ENCODE results near the gene NFKB2.
A peak's percentile ranks its signal among the peaks of the same experiment; 100 is the strongest.

NFKB2 gene

GRCh38 chr10:102396317-102396650, 779 bp downstream of the NFKB2 start:
- no peak for DNase-seq

DNA sequence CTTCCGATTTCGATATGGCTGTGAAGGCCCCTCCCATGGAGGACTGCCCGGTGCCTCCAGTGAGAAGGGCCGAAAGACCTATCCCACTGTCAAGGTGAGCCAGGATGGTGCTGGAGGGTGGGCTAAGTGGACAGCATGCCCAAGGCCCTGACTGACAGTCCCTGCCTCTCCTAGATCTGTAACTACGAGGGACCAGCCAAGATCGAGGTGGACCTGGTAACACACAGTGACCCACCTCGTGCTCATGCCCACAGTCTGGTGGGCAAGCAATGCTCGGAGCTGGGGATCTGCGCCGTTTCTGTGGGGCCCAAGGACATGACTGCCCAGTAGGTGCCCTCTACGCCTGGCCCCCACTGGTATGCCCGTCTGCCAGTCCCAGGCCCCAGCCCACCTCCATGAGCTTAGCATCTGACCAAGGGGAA, 1.2 kb downstream of the NFKB2 start:
- no peak for DNase-seq

DNA sequence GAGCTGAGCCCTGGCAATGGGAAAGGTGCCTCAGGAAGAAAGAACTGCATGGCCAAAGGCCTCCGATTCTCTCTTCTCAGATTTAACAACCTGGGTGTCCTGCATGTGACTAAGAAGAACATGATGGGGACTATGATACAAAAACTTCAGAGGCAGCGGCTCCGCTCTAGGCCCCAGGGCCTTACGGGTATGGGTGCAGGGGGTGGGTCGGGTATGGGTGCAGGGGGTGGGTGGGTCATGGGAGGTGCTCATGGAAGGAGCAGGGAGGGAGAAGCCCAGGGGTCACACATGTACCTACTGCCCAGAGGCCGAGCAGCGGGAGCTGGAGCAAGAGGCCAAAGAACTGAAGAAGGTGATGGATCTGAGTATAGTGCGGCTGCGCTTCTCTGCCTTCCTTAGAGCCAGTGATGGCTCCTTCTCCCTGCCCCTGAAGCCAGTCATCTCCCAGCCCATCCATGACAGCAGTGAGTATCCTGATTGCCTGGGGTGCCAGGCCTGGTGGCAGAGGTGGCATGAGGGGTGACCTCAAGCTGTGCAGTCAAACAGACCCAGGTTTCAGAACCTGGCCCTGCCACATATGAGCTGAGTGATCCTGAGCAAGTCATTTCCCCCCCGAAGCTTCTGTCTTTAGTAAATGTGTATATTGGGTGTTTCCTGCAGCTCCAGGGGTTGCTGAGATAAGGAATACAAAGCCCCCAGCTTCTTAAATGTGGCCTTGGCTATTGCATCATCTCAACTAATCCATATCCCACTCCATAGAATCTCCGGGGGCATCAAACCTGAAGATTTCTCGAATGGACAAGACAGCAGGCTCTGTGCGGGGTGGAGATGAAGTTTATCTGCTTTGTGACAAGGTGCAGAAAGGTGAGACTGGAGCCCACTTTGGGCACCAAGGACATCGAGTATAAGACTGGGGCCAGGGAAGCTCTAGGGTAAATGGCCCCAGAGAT, 2.0 kb downstream of the NFKB2 start:
- no peak for DNase-seq

GRCh38 chr10:102398172-102399020, 2.9 kb downstream of the NFKB2 start:
- DNase-seq: no peak

- DNase-seq: peak; percentile 67
These were observed 3.9 kb downstream of the NFKB2 start for GRCh38 chr10:102399217-102400021.

- DNase-seq: no peak
These were observed 4.6 kb downstream of the NFKB2 start for GRCh38 chr10:102400076-102400475.

DNA sequence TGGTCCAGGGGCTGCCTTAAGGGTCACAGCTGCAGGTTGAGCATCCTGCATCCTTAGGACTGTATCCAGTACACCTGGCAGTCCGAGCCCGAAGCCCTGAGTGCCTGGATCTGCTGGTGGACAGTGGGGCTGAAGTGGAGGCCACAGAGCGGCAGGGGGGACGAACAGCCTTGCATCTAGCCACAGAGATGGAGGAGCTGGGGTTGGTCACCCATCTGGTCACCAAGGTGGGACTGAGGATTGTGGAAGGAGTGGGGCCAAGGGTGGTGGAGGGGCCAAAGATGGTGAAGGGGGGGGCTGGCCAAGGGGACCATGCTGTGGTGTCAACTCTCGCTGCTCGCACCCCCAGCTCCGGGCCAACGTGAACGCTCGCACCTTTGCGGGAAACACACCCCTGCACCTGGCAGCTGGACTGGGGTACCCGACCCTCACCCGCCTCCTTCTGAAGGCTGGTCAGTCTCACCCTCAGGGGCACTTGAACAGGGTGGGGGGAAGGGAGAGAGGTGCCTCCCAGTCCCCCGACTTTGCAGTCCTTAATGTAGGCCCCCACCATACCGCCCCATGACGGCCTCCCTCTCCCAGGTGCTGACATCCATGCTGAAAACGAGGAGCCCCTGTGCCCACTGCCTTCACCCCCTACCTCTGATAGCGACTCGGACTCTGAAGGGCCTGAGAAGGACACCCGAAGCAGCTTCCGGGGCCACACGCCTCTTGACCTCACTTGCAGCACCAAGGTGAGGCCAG, 5.3 kb downstream of the NFKB2 start:
- no peak for DNase-seq

DNA sequence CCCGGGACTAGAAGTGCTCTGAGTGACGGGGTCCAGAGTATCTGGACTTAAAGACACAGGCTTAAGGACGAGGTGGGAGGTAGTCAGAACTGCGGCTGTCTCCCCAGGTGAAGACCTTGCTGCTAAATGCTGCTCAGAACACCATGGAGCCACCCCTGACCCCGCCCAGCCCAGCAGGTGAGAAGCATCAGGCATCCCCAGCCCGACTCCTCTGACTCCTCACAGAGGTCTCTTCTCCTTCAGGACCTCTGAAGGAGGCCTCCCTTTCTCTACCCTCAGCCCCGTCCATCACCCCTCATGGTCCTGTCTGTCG, 5.8 kb downstream of the NFKB2 start:
- no peak for DNase-seq

DNA sequence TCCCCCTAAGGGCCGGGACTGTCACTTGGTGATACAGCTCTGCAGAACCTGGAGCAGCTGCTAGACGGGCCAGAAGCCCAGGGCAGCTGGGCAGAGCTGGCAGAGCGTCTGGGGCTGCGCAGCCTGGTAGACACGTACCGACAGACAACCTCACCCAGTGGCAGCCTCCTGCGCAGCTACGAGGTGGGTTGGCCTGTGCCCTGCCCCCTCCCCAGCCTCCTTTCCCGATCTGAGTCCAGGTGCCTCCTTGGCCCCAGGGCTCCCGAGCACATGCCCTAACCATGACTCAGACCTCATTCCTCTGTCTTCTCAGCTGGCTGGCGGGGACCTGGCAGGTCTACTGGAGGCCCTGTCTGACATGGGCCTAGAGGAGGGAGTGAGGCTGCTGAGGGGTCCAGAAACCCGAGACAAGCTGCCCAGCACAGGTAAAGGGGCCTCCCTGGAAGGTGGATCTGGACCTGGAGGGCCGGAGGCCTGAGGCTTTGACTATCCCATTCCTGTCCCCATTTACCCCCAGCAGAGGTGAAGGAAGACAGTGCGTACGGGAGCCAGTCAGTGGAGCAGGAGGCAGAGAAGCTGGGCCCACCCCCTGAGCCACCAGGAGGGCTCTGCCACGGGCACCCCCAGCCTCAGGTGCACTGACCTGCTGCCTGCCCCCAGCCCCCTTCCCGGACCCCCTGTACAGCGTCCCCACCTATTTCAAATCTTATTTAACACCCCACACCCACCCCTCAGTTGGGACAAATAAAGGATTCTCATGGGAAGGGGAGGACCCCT, 6.4 kb downstream of the NFKB2 start:
- peak; percentile 54 for DNase-seq

- no peak for DNase-seq
These were observed 7.0 kb downstream of the NFKB2 start for GRCh38 chr10:102402512-102402896.

DNA sequence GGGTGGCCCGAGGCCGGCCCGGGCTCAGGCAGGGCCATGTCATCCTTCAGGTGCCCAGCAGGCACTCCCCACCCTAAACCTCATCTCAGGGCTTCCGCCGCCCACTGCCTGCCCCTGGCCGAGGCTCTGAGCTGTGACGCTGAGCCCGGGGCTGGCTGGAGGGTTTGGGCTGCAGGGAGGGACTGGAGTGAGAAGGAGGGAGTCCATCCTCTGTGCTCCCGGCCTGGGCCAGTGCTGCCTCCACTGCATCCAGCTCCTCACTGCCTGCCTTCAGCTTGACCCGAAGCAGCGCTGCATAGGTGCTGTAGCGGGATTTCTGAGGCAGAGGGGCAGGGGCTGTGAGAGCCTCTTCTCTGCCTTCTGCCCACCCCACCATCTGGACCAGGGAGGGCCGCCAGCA, 7.6 kb downstream of the NFKB2 start:
- DNase-seq: no peak

DNA sequence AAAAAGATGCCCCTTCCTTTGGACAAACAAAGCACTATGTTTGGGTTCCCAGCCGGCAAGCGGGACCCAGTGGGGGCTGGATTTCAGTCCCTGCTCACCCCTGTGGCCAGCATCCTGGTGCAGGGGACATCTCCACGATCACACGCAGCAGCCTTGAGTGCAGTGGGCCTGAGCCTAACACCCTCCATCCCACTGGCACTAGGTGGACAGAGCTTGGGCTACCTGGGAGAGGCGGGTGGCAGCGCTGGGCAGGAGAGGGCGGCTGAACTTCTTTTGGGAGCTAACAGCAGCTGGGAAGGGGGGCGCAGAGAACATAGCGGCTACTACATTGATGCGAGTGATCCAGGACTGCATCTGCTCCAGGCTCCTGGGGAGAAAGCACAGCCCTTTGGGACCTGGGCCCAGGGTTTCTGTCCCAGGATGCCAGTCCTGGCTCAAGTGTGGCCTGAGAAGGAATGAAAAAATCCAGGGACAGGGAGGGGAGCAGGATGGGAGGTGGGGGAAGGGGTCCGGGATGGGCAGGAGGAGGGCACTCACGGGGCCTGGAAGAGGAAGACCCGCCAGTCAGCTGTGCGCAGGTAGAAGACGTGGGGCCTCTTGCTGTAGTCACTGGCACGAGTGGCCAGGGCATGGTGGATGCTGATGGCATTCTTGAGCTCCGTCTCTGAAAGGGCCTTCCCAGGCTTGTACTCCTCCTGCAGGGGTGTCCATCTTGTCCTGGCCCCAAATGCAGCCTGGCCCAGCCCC, 9.0 kb downstream of the NFKB2 start:
- no peak for DNase-seq

DNA sequence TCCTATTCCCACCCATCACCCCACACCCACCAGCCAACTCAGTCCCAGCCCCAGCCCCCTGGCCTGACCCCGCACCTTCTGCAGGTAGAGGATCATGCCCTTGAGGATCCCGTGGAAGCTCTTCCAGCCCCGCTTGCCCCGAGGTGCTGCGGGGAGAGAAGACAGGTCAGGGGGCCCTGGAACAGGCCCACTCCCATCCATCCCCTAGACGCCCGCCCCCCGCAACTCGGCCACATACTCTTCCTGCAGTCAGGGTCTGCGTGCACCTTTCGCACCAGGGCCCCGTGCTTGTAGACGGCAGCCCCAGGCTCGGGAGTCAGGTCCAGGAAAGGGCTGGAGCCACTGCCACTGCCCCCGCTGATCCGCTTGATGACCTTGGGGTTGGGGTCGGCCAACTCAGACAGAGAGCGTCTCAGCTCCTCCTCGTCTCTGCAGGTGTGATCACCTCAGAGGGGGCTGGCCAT, 9.6 kb downstream of the NFKB2 start:
- DNase-seq: no peak

- DNase-seq: no peak
These were observed 10.1 kb downstream of the NFKB2 start for GRCh38 chr10:102405632-102406031.

GRCh38 chr10:102406815-102407214, 11.3 kb downstream of the NFKB2 start:
- DNase-seq: no peak

GRCh38 chr10:102407425-102408130, 12.1 kb downstream of the NFKB2 start:
- DNase-seq: no peak

GRCh38 chr10:102408131-102408727, 12.7 kb downstream of the NFKB2 start:
- DNase-seq: no peak

GRCh38 chr10:102408728-102409603, 13.5 kb downstream of the NFKB2 start:
- no peak for DNase-seq

All from kidney glomerular epithelial cell (primary cell).